ENCODE results near the gene CDH8. TPM values are rescaled to one million over a fixed set of nuclear protein-coding genes. Genes with fewer than 3 reads are reported as not detected.
"Not testable (repeated sequence)": the region's sequence is repeated elsewhere in the genome, so short reads cannot be mapped to it uniquely, and the experiment has no call there.

Gene CDH8
- total and polyA plus RNA-seq, 4 donors: 0.02 to 3.1 (median 0.30) TPM

DNA sequence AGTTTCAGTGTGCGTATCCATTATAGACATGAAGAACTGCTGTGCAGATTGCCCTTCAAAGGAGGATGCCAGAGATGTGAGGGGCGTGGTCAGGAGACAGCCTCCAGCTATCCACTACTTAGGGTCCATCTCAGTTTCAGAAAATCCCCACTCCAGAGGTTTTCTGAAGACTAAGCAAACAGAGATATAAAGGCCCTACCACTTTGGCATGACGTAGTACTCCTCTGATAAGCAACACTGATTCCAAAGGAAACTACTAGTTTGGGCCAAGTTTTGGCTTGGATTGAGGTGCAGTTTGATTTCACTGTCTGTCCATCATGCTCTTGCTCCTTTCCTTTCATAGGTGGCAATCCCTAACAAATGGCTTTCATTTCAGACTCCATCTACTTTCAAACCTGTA is 228.7 kb downstream of the CDH8 start:
- H3K9me3 ChIP-seq (ENCODE audit: control insufficient read depth in 4 of 4, insufficient read depth in 3 of 4, low read length in 3 of 4): no peaks in the 10 kb centered on the region
- no peak overlapping the region for H3K4me3 ChIP-seq
- ATAC-seq (ENCODE audit: insufficient read depth, low FRiP score) (no peak), DNase-seq (no peak)
- no peak overlapping the region for H3K27ac ChIP-seq (ENCODE audit: low read depth in 1 of 2, low read length in 1 of 2)
- no peaks in the 10 kb centered on the region for H3K27me3 ChIP-seq (ENCODE audit: control insufficient read depth in 3 of 3, insufficient read depth in 3 of 3, low read length in 2 of 3)
- H3K4me1 ChIP-seq (ENCODE audit: control insufficient read depth in 5 of 5, insufficient read depth in 5 of 5, low read length in 5 of 5): no peaks in the 10 kb centered on the region
- whole genome bisulfite sequencing, 2 donors: 84 to 86% methylated on average over 3 of the region's 3 CpGs
- no peak overlapping the region for H3K9ac ChIP-seq (ENCODE audit: insufficient read depth in 1 of 2, low read length in 2 of 2)
- TF ChIP-seq CTCF (IDR thresholded peaks at IDR 0.05; ENCODE audit: control extremely low read depth, extremely low read depth): no peak
- H3K36me3 ChIP-seq (ENCODE audit: control insufficient read depth in 4 of 4, insufficient read depth in 4 of 4, low read length in 4 of 4): no peaks in the 10 kb centered on the region

- H3K4me1 ChIP-seq (ENCODE audit: control insufficient read depth in 5 of 5, insufficient read depth in 5 of 5, low read length in 5 of 5); H3K36me3 ChIP-seq (ENCODE audit: control insufficient read depth in 4 of 4, insufficient read depth in 4 of 4, low read length in 4 of 4); H3K27me3 ChIP-seq (ENCODE audit: control insufficient read depth in 3 of 3, insufficient read depth in 3 of 3, low read length in 2 of 3); H3K27ac ChIP-seq (ENCODE audit: low read depth in 1 of 2, low read length in 1 of 2); DNase-seq; H3K9ac ChIP-seq (ENCODE audit: insufficient read depth in 1 of 2, low read length in 2 of 2); ATAC-seq (ENCODE audit: insufficient read depth, low FRiP score); H3K4me3 ChIP-seq; H3K9me3 ChIP-seq (ENCODE audit: control insufficient read depth in 4 of 4, insufficient read depth in 3 of 4, low read length in 3 of 4): not testable (repeated sequence)
- 97% methylated on average over 6 to 7 of the region's 10 CpGs for WGBS, 2 donors
These were observed 235.0 kb downstream of the CDH8 start for GRCh38 chr16:61801217-61801616.

DNA sequence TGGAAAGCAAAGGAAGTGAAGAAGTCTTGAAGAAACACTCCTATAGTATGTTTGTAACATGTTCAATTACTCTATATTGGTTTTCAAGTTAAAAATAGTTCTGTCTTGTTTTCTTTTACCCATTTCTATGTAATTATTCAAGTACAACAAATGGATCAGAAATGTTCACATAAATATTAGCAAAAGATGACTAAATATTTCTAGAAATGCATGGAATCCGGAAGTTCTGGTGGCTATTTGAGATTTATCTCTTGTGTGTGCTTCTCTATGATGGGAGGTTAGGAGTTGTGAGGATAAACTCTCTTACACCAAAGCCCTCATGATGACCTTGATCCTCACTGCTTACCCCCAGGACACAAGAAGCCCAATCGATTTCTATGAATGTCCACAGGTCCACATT is 237.5 kb downstream of the CDH8 start:
- Histone ChIP-seq H3K27me3 (ENCODE audit: control insufficient read depth in 3 of 3, insufficient read depth in 3 of 3, low read length in 2 of 3) (no peaks in the 10 kb centered on the region), H3K27ac (ENCODE audit: low read depth in 1 of 2, low read length in 1 of 2) (no peak overlapping the region), H3K9me3 (ENCODE audit: control insufficient read depth in 4 of 4, insufficient read depth in 3 of 4, low read length in 3 of 4) (no peaks in the 10 kb centered on the region), H3K9ac (ENCODE audit: insufficient read depth in 1 of 2, low read length in 2 of 2) (no peak overlapping the region), H3K4me3 (no peak overlapping the region), H3K4me1 (ENCODE audit: control insufficient read depth in 5 of 5, insufficient read depth in 5 of 5, low read length in 5 of 5) (no peaks in the 10 kb centered on the region), H3K36me3 (ENCODE audit: control insufficient read depth in 4 of 4, insufficient read depth in 4 of 4, low read length in 4 of 4) (no peaks in the 10 kb centered on the region)
- ATAC-seq (ENCODE audit: insufficient read depth, low FRiP score) (no peak), DNase-seq (no peak)
- no peak for TF ChIP-seq CTCF (IDR thresholded peaks at IDR 0.05; ENCODE audit: control extremely low read depth, extremely low read depth)
- 65 to 76% methylated on average over 2 of the region's 2 CpGs for WGBS, 2 donors

DNA sequence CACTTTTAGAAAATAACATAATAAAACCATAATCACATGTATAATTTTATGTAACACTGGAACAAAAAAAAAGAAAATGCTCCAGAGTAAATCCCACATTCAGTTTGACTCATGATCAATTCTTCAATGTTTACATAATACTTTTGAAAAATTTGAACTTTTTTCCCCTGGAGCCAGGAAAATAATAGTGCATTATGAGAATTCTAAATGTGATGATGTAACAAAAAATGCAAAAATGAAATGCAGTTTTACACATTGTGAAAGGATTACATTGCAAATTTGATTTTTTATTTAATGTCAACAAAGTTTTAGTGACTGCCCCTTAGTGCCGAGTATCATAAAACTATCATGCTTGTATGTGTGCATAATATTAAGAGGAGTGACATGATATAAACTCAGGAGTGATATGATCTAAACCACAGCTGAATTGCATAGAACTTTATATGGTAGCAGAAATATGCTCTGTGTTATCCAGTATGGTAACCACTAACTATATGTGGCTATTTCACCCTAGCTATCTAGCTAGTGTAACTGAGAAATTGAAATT is 238.2 kb downstream of the CDH8 start:
- ATAC-seq (ENCODE audit: insufficient read depth, low FRiP score): no peak
- no peaks in the 10 kb centered on the region for H3K36me3 ChIP-seq (ENCODE audit: control insufficient read depth in 4 of 4, insufficient read depth in 4 of 4, low read length in 4 of 4)
- no peak overlapping the region for H3K9ac ChIP-seq (ENCODE audit: insufficient read depth in 1 of 2, low read length in 2 of 2)
- no peaks in the 10 kb centered on the region for H3K9me3 ChIP-seq (ENCODE audit: control insufficient read depth in 4 of 4, insufficient read depth in 3 of 4, low read length in 3 of 4)
- H3K4me1 ChIP-seq (ENCODE audit: control insufficient read depth in 5 of 5, insufficient read depth in 5 of 5, low read length in 5 of 5): no peaks in the 10 kb centered on the region
- WGBS, 2 donors: 77 to 82% methylated on average over 1 of the region's 1 CpG
- H3K27me3 ChIP-seq (ENCODE audit: control insufficient read depth in 3 of 3, insufficient read depth in 3 of 3, low read length in 2 of 3): no peaks in the 10 kb centered on the region
- no peak for DNase-seq
- no peak for TF ChIP-seq CTCF (IDR thresholded peaks at IDR 0.05; ENCODE audit: control extremely low read depth, extremely low read depth)
- H3K4me3 ChIP-seq: no peak overlapping the region
- no peak overlapping the region for H3K27ac ChIP-seq (ENCODE audit: low read depth in 1 of 2, low read length in 1 of 2)
